ENCODE results near the gene PKHD1.
"Not testable (repeated sequence)": the region's sequence is repeated elsewhere in the genome, so short reads cannot be mapped to it uniquely, and the experiment has no call there.

The PKHD1 gene

GRCh38 chr6:51976374-51976773, 111.0 kb downstream of the PKHD1 start:
- no peak for DNase-seq

GRCh38 chr6:51972659-51973058, 114.8 kb downstream of the PKHD1 start:
- DNase-seq = no peak

DNA sequence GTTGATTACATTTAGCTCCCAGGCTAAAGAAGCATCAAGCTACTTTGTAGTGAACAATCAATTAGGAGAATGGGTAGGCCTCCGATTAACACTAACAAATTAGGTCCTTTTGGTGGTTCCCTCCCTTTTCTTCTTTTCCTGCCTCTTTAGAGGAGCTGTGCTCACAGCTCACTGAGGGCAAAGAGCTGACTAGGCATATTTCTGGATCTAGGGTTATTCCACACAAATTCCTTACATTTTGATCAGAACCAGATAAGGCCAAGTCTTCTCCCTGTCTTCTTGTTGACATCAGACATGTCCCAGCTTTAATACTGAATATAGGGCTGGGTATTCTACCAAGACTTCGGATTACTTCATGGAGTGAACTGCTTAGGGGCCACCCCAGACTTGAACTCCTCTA, 119.1 kb downstream of the PKHD1 start:
- DNase-seq = no peak

DNA sequence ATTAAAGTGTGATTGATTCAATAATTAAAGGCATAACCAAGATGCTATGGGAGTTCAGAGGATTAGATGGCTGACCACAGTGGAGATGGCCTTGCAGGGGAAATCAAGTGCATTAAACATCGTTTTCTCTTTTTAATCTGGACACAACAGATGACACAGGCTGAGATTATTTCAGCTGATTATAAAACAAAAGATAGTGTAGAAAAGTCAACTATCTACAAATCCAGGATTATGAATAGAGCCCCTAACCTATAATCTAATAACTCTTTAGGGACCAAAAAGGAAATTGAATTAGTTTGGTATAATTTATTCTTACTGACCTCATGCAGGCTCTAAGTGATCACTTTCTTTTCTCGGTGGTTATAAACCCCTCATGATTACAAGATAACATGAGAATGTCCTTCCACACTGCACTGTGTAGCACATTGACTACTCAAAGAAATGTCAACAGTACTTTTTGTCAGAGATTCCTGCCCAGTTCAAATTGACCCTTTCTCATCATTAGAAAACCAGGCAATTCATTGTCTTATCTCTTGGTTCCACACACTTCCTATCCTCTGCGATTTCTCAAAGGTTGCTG, 122.1 kb downstream of the PKHD1 start:
- no peak for DNase-seq

- no peak for DNase-seq
Measured at GRCh38 chr6:51963980-51964379, 123.4 kb downstream of the PKHD1 start.

DNA sequence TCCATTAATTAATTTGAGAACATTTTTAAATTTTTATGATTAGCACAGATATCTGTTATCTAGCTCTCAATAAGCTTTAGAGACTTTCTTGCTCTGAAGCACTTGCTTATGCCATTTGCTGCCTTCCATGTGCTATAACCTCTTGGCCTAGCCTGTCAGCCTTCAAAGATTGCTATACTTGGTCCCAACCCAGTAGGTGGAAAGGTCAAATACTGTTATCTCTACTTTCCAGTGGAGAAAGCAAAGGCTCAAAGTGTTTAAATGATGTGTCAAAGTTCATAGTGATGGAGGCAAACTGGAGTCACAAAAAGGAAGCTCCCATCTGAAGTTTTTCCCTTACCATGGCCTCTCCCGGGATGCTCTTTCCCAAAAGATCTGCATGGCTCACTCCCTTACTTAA, 125.1 kb downstream of the PKHD1 start:
- no peak for DNase-seq

GRCh38 chr6:51960419-51960818, 127.0 kb downstream of the PKHD1 start:
- no peak for DNase-seq

DNA sequence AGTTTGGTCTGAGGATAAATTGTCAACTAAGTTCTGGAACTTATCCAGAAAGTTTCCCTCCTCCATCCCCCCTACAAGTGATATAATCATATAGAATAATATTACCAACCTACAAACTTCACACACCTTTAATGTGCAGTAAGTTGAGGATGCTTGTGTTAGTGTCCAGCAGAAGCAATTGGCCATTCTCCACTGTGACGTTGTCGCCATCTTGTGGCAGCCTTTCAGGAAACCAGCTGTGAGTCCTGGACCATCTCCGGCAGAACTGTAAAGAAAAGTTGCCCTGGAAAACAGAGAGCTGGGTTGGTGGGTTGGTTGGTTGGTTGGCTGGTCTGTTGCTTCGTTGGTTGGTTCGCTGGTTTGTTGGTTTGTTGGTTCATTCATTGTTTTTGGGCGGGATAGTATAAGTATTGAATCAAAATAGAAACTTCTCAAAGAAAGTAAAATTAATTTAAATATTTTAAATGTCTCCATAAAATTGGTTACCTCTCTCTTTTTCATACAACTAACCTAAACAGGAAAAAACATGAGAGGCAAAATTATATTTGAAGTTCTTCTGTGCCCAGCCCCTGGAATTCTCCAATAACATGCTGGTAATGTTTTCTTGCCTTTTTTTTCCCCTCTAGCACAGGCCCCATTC, 127.5 kb downstream of the PKHD1 start:
- DNase-seq = no peak

DNA sequence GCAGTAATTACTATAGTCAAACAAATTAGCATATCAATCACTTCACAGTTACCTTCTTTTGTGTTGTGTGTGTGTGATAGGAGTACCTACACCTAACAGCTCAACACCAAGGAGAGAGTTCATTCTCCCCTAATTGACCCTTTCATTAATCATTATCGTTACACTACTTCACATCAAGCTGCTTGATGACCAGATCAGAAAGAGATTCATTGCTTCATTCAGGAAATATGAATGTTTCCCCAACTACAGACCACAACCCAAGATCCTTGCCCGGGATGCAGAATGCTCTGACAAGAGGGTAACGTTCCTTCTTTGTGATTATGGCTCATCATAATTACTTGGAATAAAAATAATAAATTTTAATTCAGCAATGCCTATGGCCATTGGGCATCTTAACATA, 132.7 kb downstream of the PKHD1 start:
- DNase-seq = no peak

GRCh38 chr6:51953246-51953645, 134.2 kb downstream of the PKHD1 start:
- no peak for DNase-seq

DNA sequence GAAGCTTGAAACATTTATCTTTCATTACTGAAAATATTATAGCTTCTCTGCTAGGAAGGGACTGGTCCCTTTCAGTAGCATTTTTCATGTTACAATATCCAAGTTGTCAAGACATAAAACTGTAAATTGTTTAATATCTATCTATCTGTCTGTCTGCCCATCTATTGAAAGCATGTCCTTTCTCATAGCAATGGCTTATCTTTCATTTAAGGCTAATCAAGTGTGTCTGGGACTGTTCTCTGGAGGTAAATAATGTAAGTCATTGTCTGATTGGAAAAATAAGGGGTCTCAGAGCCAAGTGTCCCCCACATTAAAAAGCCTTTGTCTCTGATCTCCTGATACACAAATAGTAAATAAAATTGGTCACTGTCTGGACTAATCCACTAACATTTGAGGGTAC, 135.5 kb downstream of the PKHD1 start:
- DNase-seq = no peak

GRCh38 chr6:51949526-51949925, 137.9 kb downstream of the PKHD1 start:
- no peak for DNase-seq

DNA sequence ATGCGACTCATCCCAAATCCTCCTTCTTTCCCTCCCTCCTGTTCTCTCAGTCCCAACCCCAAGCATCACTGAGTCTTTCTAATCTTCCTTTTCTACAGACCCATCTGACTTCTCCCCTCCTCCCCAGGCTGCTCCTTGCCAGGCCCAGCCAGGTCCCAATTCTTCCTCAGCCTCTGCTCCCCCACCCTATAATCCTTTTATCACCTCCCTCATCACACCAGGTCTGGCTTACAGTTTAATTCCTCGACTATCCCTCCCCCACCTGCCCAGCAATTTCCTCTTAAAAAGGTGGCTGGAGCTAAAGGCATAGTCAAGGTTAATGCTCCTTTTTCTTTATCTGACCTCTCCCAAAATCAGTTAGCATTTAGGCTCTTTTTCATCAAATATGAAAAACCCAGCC, 147.7 kb downstream of the PKHD1 start:
- not testable (repeated sequence) for DNase-seq

DNA sequence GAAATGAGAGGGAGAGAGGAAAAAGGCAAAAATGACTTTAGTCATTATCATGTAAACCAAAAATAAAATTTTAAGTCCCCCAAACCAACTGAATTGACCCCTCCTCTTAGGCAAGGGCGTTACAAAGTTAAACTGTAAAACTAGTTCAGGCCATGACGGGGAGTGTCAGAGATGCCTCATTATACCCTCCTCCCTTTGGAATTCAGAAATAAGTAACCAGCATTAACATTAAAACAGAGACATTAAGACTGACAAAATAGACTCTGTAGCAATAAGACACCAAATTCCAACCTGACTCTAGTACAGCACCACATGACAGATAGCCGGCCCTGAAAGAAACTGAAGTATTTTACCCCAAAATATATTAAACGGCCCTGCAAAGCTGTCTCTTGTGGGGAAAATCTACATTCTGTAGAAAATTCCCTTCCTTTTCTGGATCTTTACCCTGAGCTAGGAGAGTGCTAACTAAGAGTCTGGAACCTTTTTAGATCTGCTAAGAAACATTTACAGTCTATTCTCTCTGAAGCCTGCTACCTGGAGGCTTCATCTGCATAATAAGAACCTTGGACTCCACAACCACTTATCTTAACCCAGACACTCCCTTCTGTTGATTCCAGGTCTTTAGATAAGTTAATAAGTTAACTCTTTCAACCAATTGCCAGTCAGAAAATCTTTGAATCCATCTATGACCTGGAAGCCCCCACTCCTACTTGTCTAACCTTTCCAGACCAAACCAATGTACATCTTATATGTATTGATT, 150.7 kb downstream of the PKHD1 start:
- no peak for DNase-seq

DNA sequence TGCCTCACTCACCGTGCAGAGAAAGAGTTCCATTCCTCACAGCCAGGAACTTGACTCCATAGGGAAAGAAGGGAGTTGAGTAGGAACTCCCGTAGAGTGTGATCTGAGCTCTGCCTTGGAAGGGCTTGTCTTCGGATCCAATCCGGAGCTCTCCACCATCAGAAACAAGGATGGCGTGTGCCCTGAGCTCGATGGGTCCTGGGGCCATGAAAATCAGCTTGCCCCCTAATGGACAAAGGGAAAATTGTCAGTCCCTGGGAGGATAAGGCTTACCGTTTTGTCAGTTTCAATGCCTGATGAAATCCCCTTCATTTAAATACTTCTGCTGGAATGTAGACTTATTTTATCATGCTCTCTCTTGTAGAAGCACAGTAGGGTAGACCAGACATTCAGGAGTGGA, 153.3 kb downstream of the PKHD1 start:
- DNase-seq = no peak

DNA sequence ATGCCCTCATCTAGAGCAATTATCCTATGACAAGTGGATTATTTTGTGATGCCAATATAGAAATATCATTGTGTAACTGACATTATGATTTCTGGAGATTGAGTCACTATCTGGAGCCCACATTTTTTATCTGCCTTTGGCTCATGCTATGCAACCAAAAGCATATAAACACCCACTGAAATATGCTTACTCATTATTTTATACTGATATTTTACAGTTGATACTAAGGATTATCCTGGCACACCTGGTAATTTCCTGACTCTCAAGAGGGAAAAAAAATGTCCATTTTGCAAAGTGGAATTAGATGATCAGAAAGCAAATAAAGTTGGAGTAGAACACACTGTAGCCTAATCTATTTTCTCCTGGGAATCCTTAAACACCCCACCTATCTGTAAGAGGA, 154.5 kb downstream of the PKHD1 start:
- DNase-seq = no peak

GRCh38 chr6:51930602-51931001, 156.8 kb downstream of the PKHD1 start:
- DNase-seq = no peak

- no peak for DNase-seq
Measured at GRCh38 chr6:51929934-51930574, 157.4 kb downstream of the PKHD1 start.

- no peak for DNase-seq
Measured at GRCh38 chr6:51928320-51928719, 159.1 kb downstream of the PKHD1 start.

DNA sequence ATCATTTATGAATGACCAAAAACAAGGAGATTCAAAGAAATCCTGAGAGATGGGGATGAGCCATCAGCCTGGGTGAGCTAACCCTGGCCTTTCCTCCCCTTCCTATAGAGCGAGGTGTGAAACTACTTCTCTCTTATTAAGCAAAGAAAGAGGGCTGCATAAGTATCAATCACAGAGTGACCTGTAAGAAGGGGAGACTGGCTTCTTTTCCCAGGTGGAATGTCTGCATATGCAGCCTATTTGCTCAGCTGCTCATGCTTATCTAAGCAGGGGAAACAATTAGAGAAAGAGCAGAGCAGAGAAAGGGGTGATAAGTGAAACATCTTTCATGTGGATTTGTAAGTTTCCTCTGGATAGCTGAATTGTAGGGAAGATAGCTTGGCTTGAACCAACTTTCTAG, 160.0 kb downstream of the PKHD1 start:
- no peak for DNase-seq

- DNase-seq = no peak
Measured at GRCh38 chr6:51926125-51926524, 161.3 kb downstream of the PKHD1 start.

DNA sequence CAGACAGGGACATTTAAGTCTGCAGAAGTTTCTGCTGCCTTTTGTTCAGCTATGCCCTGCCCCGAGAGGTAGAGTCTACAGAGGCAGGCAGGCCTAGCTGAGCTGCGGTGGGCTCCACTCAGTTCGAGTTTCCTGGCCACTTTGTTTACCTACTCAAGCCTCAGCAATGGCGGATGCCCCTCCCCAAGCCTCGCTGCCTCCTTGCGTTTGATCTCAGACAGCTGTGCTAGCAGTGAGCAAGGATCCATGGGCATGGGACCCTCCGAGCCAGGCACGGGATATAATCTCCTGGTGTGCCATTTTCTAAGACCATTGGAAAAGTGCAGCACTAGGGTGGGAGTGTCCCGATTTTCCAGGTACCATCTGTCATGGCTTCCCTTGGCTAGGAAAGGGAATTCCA, 164.9 kb downstream of the PKHD1 start:
- DNase-seq = not testable (repeated sequence)

DNA sequence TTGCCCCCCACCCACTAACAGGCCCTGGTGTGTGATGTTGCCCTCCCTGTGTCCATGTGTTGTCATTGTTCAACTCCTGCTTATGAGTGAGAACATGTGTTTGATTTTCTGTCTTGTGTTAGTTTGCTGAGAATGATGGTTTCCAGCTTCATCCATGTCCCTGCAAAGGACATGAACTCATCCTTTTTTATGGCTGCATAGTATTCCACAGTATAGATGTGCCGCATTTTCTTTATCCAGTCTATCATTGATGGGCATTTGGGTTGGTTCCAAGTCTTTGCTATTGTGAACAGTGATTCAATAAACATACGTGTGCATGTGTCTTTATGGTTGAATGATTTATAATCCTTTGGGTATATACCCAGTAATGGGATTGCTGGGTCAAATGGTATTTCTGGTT, 169.1 kb downstream of the PKHD1 start:
- DNase-seq = not testable (repeated sequence)

DNA sequence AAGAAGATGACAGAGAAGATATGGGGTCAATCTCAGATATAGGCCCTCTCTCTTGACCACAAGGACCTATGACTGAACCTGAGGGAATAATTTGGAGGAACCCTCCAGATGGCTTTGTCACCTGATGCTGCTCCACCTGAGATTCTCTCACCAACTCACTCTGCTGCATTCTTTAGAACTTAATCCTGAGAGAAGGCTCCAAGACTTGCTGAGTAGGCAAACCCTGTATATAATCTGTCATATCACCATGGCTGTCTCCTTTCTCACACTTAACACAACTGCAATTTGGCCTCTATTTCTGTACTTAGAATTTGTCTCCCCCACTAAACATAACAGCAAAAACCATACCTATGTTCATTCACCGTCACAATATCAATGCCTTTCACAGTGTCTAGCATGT, 172.3 kb downstream of the PKHD1 start:
- DNase-seq = no peak

Measured in T-helper 9 cell (primary cell).